A673 (cell line): Measurements from ENCODE around the gene CDC42BPA.

Experiments used
- CTCF ChIP-seq: fragments of 300-800, 200-600 bp; sonication (generic); conservative IDR thresholded peaks from 2 replicates; pipeline ENCODE4 v1.5.1; 2017; ENCODE audit warnings: low read depth, mild to moderate bottlenecking, antibody characterized with exemption, low read length, moderate library complexity, mixed read lengths
- EZH2 ChIP-seq: fragments of 200-600 bp; sonication (generic); IDR thresholded peaks from 2 replicates; pipeline ENCODE4 v1.6.1; 2017; ENCODE audit warnings: borderline replicate concordance, low read depth, mild to moderate bottlenecking, mixed read lengths, antibody characterized with exemption, low read length; ENCODE audit not compliant: poor library complexity, severe bottlenecking

GRCh38 chr1:227343206-227343605 is 24.9 kb upstream of the CDC42BPA start:
- TF ChIP-seq CTCF (no peak), EZH2 (no peak)
